GM19467 (cell line): ENCODE measurements around the gene CEP41.
"Not testable (repeated sequence)": the region's sequence is repeated elsewhere in the genome, so short reads cannot be mapped to it uniquely, and the experiment has no call there.

Experiments
- ATAC-seq: cut with Tn5 transposase; IDR thresholded peaks from one replicate; pipeline ENCODE4 v1.9.1; 2021; ENCODE audit warnings: mild to moderate bottlenecking, moderate library complexity; ENCODE audit not compliant: unreplicated experiment

CEP41 gene

GRCh38 chr7:130461272-130461671 is 20.5 kb upstream of the CEP41 start:
- ATAC-seq = no peak

GRCh38 chr7:130458257-130458656 is 17.4 kb upstream of the CEP41 start:
- ATAC-seq = no peak

GRCh38 chr7:130454959-130455358 is 14.1 kb upstream of the CEP41 start:
- ATAC-seq = no peak

DNA sequence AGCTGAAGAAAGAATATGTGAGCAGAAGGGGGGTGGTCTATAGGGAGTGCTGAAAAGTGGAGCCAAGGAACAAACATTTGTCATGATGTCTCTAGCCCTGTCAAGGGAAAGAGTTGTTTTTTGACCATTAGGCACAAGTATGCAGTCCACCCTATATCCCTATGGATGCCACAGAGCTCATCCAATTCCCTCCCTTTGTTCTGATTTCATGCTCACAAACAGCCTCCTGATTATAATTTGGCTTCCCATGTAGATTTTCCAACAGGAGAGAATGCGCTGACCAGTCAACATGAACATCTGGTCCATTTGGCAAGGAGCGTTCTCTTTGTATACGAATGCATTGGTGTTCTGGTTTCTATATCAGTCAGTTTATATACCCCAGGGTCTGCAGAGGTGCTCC is 12.1 kb upstream of the CEP41 start:
- ATAC-seq = no peak

DNA sequence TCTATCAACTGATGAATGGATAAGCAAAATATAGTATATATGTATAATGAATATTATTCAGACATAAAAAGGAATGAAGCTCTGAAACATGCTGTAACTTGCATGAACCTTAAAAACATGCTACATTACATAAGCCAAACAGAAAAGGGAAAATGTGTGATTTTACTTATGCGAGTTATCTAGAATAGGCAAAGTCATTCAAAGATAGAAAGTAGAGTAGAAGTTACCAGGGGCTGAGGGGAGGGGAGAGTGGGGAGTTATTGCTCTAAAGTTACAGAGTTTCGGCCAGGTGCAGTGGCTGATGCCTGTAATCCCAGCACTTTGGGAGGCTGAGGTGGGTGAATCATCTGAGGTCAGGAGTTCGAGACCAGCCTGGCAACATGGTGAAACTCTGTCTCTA is 10.5 kb upstream of the CEP41 start:
- ATAC-seq = not testable (repeated sequence)

- no peak for ATAC-seq
These were observed 5.4 kb upstream of the CEP41 start for GRCh38 chr7:130446259-130446658.

DNA sequence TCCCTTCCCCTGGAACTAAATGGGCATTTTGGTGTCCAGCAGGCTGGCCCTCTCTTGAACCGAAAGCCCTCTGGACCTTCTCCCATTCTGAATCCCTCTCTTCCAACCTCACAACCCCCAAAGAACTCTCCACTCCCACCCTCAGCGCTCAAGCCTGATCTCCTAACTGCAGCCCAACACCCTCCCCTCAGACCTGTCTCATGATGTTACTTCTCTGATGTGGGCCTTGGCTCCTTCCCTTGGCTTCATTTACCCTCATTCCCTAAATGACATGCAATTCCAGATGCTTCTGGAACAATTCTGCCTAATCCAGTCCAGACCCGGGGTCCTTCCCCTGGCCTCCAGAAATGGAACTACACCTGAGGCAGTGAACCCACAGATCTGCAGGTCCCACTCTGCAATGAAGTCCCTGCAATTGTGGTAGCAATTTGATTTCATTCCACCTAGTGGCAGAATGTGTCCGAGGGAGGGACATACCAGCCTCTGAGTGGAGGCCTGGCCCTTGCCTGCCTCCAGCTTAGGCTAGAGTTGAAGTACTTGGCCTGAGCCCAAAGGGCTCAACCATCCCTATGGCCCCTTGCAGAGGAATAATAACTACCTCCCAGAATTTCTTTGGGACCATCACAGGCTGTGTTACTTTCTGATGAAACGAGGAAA is 4.1 kb upstream of the CEP41 start:
- ATAC-seq = no peak

DNA sequence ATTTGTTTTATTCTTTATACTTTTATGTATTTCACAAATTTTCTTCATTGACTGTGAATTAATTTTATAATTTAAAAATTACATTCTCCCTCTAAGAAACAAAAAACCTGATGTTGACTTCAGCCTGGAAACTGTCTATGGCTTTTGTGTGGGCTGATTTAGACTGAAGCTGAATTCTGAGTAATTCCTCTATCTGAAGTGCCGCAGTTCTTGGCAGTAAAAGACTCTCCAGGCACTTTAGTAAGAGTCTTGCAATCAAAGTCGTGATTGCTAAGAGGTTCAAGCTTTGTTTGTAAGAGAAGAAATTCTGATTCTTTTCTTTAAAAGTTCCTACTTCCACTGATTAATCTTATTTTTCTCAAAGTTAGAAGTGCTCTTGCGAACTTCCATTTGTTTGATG is 3.4 kb upstream of the CEP41 start:
- no peak for ATAC-seq

DNA sequence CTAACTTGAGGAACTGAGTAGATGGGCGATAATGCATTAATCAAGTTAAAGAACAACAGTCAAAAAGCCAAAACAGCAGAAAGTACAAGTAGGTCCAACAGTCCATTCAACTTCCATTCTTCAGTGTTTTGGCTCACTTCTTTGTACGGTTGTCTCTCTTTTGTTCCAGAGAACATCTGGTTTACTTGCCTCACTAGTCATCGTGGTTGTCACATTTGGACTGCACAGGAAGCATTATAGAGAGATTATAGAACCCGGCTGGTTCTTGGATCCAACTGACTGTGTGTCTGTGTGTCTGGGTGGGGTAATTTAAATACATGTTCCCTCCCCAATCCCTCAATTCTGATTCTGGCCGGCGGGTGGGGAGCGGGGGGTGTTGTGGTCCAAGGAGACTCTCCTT is 1.8 kb upstream of the CEP41 start:
- no peak for ATAC-seq

- ATAC-seq = no peak
These were observed 623 bp upstream of the CEP41 start for GRCh38 chr7:130441408-130441869.

DNA sequence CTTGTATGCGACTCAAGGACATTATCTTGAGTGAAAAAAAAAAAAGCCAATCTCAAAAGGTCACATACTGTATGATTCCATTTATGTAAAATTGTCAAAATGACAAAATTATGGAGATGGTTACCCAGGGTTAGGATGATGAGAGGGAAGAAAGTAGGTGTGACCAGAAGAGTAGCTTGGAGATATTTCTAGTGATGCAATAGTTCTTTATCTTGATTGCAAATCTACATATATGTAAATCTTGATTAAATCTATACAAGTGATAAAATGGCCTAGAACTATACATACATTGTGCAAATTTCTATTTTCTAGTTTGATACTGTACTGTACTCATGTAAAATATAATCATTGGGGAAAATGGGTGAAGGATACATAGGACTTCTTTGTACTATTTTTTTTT is 4.6 kb downstream of the CEP41 start:
- ATAC-seq = no peak

DNA sequence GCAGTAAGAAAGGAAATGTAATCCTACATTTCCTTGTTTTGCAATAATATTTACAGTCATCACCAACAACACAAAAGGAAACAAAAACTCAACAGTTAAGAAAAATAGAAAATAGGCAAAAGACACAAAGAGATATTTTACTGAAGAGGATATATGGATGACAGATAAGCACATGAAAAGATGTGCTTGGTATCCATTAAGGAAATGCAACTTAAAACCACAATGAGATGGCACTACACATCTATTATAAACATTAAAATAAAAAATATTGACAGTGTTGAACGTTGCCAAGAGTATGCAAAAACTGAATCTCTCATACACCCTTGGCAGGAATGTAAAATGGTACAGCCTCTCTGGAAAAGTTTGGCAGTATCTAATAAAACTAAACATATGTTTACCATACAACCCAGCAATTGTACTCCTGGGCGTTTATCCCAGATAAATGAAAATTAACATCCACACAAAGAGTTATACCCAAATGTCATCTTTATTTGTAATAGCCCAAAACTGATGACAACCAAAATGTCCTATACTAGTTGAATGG is 5.4 kb downstream of the CEP41 start:
- ATAC-seq = no peak

GRCh38 chr7:130433301-130433700 is 7.5 kb downstream of the CEP41 start:
- no peak for ATAC-seq

DNA sequence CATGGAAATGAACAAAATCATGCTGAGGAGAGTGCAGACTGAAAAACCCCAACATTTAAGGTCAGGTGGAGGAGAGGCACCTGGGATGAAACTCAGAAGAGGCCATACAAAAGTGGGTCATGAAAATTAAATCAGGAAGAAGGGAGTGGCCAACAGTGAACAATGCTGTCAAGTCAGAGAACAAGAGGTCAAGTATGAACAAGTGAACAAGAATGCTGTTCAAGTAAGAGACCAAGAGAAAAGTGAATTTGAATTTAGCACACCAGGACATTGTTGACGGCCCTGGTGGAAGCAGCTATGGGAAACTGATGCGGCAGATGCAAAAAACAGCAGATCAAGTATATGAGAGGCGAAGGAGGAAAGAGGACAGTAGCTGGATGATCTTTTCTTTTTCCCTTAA is 7.9 kb downstream of the CEP41 start:
- no peak for ATAC-seq

- no peak for ATAC-seq
These were observed 9.8 kb downstream of the CEP41 start for GRCh38 chr7:130430841-130431666.

- ATAC-seq = no peak
These were observed 10.7 kb downstream of the CEP41 start for GRCh38 chr7:130430115-130430514.

DNA sequence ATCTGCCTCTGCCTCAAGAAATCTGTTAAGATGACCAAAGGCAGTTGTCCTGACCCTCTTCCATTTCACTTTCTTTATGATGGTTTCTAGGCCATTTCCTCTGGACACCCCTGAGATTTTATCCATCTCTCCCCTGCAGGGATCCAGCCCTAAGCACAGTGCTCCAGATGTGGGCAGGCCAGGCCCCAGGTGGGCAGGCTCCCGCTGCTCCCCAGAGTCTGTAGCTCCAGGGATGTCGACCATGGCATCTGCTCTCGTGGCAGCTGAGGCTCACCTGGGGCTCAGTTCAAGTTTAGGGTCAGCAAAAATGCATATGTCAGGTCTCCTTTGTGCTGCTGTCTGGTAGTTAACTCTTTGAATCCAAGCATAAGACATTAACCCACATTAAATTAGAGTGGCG is 11.8 kb downstream of the CEP41 start:
- no peak for ATAC-seq

GRCh38 chr7:130426564-130426963 is 14.3 kb downstream of the CEP41 start:
- no peak for ATAC-seq

GRCh38 chr7:130425796-130426195 is 15.0 kb downstream of the CEP41 start:
- ATAC-seq = no peak

- no peak for ATAC-seq
These were observed 17.2 kb downstream of the CEP41 start for GRCh38 chr7:130423501-130424037.

DNA sequence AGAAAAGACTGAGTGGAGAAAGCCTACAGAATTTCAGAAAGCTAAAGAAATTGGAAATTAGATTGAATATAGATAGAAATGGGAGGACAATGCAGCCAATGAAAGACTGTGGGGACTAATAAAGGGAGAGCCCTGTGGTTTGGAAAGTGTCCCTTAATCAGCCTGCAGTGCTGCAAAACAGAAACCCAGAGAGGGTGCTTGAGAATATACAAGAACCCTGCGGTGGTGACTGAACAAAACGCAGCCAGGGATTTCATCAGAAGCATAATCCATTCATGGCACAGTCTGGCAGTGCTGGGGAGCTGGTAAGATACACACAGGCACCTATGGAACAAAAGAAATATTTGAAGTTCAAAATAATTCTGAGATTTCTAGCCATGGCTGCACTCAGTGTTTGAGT is 19.1 kb downstream of the CEP41 start:
- no peak for ATAC-seq
